ENCODE measurements around the gene EPHB4.
"Not testable (repeated sequence)": the region's sequence is repeated elsewhere in the genome, so short reads cannot be mapped to it uniquely, and the experiment has no call there.

The EPHB4 gene

GRCh38 chr7:100817097-100817496 lies 10.2 kb downstream of the EPHB4 start:
- no peaks in the 10 kb centered on the region for H3K4me1 ChIP-seq (ENCODE audit: insufficient read depth, low read length)
- no peak overlapping the region for H3K4me3 ChIP-seq (ENCODE audit: low read depth in 1 of 2, low read length in 2 of 2)
- H3K27ac ChIP-seq (ENCODE audit: low read depth, low read length) = no peak overlapping the region
- H3K9me3 ChIP-seq (ENCODE audit: low read length) = no peaks in the 10 kb centered on the region
- no peak overlapping the region for H3K9ac ChIP-seq (ENCODE audit: low read length)
- H3K27me3 ChIP-seq (ENCODE audit: control insufficient read depth in 1 of 2, insufficient read depth in 2 of 2, low read length in 2 of 2) = no peaks in the 10 kb centered on the region
- peaks cover 52% of the 10 kb centered on the region for H3K36me3 ChIP-seq (ENCODE audit: insufficient read depth, low read length)

DNA sequence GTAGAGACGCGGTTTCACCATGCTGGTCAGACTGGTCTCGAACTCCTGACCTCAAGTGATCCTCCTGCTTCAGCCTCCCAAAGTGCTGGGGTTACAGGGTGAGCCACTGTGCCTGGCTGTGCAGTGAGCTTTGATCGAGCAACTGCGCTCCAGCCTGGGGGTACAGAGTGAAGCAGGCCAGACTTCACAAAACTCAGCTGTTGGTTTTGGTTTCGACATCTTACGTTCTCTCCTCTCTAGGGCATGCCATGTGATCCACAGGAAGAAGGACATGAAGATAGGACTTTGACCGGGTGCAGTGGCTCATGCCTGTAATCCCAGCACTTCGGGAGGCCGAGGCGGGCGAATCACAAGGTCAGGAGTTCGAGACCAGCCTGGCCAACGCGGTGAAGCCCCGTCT lies 10.8 kb downstream of the EPHB4 start:
- not testable (repeated sequence) for H3K9ac ChIP-seq (ENCODE audit: low read length); H3K4me3 ChIP-seq (ENCODE audit: low read depth in 1 of 2, low read length in 2 of 2); H3K4me1 ChIP-seq (ENCODE audit: insufficient read depth, low read length); H3K9me3 ChIP-seq (ENCODE audit: low read length); H3K27ac ChIP-seq (ENCODE audit: low read depth, low read length); H3K27me3 ChIP-seq (ENCODE audit: control insufficient read depth in 1 of 2, insufficient read depth in 2 of 2, low read length in 2 of 2)
- peaks cover 47% of the 10 kb centered on the region for H3K36me3 ChIP-seq (ENCODE audit: insufficient read depth, low read length)

- Histone ChIP-seq H3K36me3 (ENCODE audit: insufficient read depth, low read length) (peaks cover 57% of the 10 kb centered on the region), H3K9ac (ENCODE audit: low read length) (no peak overlapping the region), H3K27ac (ENCODE audit: low read depth, low read length) (no peak overlapping the region), H3K4me3 (ENCODE audit: low read depth in 1 of 2, low read length in 2 of 2) (no peak overlapping the region), H3K9me3 (ENCODE audit: low read length) (no peaks in the 10 kb centered on the region), H3K4me1 (ENCODE audit: insufficient read depth, low read length) (no peaks in the 10 kb centered on the region), H3K27me3 (ENCODE audit: control insufficient read depth in 1 of 2, insufficient read depth in 2 of 2, low read length in 2 of 2) (no peaks in the 10 kb centered on the region)
Observed at GRCh38 chr7:100812729-100813128, 14.6 kb downstream of the EPHB4 start.

- no peaks in the 10 kb centered on the region for H3K27me3 ChIP-seq (ENCODE audit: control insufficient read depth in 1 of 2, insufficient read depth in 2 of 2, low read length in 2 of 2)
- no peaks in the 10 kb centered on the region for H3K4me1 ChIP-seq (ENCODE audit: insufficient read depth, low read length)
- H3K9ac ChIP-seq (ENCODE audit: low read length) = no peak overlapping the region
- H3K4me3 ChIP-seq (ENCODE audit: low read depth in 1 of 2, low read length in 2 of 2) = no peak overlapping the region
- H3K36me3 ChIP-seq (ENCODE audit: insufficient read depth, low read length) = peaks cover 65% of the 10 kb centered on the region
- H3K9me3 ChIP-seq (ENCODE audit: low read length) = no peaks in the 10 kb centered on the region
- no peak overlapping the region for H3K27ac ChIP-seq (ENCODE audit: low read depth, low read length)
Observed at GRCh38 chr7:100811480-100811879, 15.8 kb downstream of the EPHB4 start.

- Histone ChIP-seq H3K9ac (ENCODE audit: low read length) (no peak overlapping the region), H3K4me3 (ENCODE audit: low read depth in 1 of 2, low read length in 2 of 2) (no peak overlapping the region), H3K36me3 (ENCODE audit: insufficient read depth, low read length) (peaks cover 59% of the 10 kb centered on the region), H3K9me3 (ENCODE audit: low read length) (no peaks in the 10 kb centered on the region), H3K27me3 (ENCODE audit: control insufficient read depth in 1 of 2, insufficient read depth in 2 of 2, low read length in 2 of 2) (no peaks in the 10 kb centered on the region), H3K4me1 (ENCODE audit: insufficient read depth, low read length) (peaks cover 7% of the 10 kb centered on the region), H3K27ac (ENCODE audit: low read depth, low read length) (no peak overlapping the region)
Observed at GRCh38 chr7:100808354-100808875, 18.9 kb downstream of the EPHB4 start.

- Histone ChIP-seq H3K4me1 (ENCODE audit: insufficient read depth, low read length) (peaks cover 19% of the 10 kb centered on the region), H3K36me3 (ENCODE audit: insufficient read depth, low read length) (peaks cover 47% of the 10 kb centered on the region)
- H3K9me3 ChIP-seq (ENCODE audit: low read length); H3K4me3 ChIP-seq (ENCODE audit: low read depth in 1 of 2, low read length in 2 of 2); H3K27me3 ChIP-seq (ENCODE audit: control insufficient read depth in 1 of 2, insufficient read depth in 2 of 2, low read length in 2 of 2); H3K9ac ChIP-seq (ENCODE audit: low read length); H3K27ac ChIP-seq (ENCODE audit: low read depth, low read length): not testable (repeated sequence)
Observed at GRCh38 chr7:100806883-100807282, 20.4 kb downstream of the EPHB4 start.

- no peaks in the 10 kb centered on the region for H3K27me3 ChIP-seq (ENCODE audit: control insufficient read depth in 1 of 2, insufficient read depth in 2 of 2, low read length in 2 of 2)
- peaks cover 20% of the 10 kb centered on the region for H3K4me1 ChIP-seq (ENCODE audit: insufficient read depth, low read length)
- no peak overlapping the region for H3K9ac ChIP-seq (ENCODE audit: low read length)
- peaks cover 44% of the 10 kb centered on the region for H3K36me3 ChIP-seq (ENCODE audit: insufficient read depth, low read length)
- no peaks in the 10 kb centered on the region for H3K9me3 ChIP-seq (ENCODE audit: low read length)
- H3K4me3 ChIP-seq (ENCODE audit: low read depth in 1 of 2, low read length in 2 of 2) = no peak overlapping the region
- H3K27ac ChIP-seq (ENCODE audit: low read depth, low read length) = no peak overlapping the region
Observed at GRCh38 chr7:100806276-100806675, 21.0 kb downstream of the EPHB4 start.

- H3K4me3 ChIP-seq (ENCODE audit: low read depth in 1 of 2, low read length in 2 of 2) = no peak overlapping the region
- H3K27ac ChIP-seq (ENCODE audit: low read depth, low read length) = peak overlapping the region; percentile 57
- H3K36me3 ChIP-seq (ENCODE audit: insufficient read depth, low read length) = peaks cover 43% of the 10 kb centered on the region
- H3K4me1 ChIP-seq (ENCODE audit: insufficient read depth, low read length) = peaks cover 20% of the 10 kb centered on the region
- no peaks in the 10 kb centered on the region for H3K9me3 ChIP-seq (ENCODE audit: low read length)
- H3K9ac ChIP-seq (ENCODE audit: low read length) = no peak overlapping the region
- no peaks in the 10 kb centered on the region for H3K27me3 ChIP-seq (ENCODE audit: control insufficient read depth in 1 of 2, insufficient read depth in 2 of 2, low read length in 2 of 2)
Observed at GRCh38 chr7:100804681-100805431, 22.5 kb downstream of the EPHB4 start.

DNA sequence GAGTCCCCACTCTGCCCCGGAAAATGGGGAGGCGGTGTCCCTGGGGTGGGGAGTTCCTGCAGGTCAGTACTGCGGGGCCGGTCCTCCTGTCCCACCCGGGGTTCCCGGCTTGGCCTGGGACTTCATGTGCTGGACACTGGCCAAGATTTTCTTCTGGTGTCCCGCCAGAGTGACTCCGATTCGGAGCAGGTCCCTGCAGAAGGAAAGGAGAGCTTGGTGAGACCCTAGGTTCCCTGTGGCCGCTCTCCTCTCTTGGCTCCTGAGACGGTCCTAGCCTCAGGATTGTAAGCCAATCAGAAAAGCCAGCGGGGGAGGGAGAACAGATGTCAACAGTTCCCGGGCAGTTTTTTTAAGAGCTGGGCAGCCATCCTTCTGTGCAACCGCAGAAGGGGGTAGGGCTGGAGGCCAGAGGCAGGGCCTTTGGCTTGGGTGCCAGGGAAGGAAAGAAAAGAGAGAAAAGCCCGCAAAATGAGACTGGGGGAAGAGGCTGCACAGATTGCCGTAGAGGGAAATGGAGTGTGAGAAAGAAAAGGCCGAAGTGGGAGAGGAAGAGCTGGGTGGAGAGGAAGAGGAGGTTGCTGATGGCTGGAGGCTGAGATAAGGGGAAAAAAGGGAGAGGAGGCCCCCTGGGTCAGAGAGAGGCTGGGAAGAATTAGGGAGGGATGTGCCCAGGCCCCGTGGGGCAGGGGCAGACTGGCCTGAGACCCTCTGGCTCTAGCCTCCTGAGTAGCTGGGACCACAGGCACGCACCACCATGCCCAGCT lies 23.7 kb downstream of the EPHB4 start:
- Histone ChIP-seq H3K36me3 (ENCODE audit: insufficient read depth, low read length) (peaks cover 35% of the 10 kb centered on the region), H3K27ac (ENCODE audit: low read depth, low read length) (peak overlapping the region; percentile 29), H3K4me3 (ENCODE audit: low read depth in 1 of 2, low read length in 2 of 2) (no peak overlapping the region), H3K27me3 (ENCODE audit: control insufficient read depth in 1 of 2, insufficient read depth in 2 of 2, low read length in 2 of 2) (no peaks in the 10 kb centered on the region), H3K9ac (ENCODE audit: low read length) (no peak overlapping the region), H3K9me3 (ENCODE audit: low read length) (no peaks in the 10 kb centered on the region), H3K4me1 (ENCODE audit: insufficient read depth, low read length) (peaks cover 20% of the 10 kb centered on the region)

DNA sequence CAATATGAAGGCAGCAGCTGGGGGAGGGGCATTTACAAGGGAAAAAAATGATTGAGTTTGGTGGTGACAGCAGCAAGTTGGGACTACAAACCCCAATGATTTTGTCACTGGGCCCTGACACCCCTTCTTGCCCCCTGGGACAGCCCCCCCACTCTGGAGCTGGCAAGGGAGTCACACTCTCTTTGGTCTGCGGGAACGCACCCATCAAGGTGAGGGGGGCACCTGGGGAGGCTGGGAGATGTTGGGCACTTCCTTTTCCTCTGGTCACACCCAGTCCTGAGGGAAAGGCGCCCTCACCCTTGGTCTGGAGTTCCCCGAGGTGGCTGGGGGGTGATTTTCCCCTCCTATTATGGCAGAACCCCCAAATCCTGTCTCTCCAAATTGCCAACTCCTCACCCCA lies 24.4 kb downstream of the EPHB4 start:
- H3K27ac ChIP-seq (ENCODE audit: low read depth, low read length) = peak overlapping the region; percentile 29

DNA sequence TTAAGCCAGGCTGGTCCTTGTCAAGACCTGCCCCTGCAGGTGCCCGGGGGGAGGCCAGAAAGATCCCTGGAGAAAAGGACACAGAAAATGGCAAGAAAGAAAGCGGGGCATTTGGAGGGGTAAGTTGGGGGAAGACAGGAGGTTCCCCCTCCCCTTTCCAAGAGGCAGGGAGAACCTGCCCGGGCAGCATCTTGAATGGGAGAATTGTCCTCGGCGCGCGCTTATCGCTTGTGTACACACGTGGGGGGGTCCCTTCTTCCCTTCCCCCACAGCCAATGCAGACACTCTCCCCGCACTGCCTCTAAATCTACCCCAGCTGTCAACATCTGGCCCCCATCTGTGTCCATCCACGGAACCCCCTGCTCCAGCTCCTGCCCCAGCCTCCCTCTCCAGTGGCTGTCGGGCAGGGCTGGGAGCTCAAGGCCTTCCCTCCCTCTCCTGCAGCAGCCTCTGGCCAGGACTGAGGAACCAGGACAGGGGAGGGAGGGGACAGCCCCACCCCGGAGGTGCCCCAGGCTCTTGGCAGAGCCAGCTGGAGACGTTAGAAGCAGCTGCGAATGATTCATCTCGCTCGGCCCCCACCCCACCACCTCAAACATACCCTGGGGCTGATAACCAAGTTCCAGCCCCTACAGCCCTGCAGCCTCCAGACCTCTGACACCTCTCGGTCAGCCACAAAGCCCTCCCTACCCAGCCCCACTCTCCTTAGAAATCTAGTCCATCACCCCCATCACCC lies 25.3 kb downstream of the EPHB4 start:
- H3K4me3 ChIP-seq (ENCODE audit: low read depth in 1 of 2, low read length in 2 of 2) = no peak overlapping the region
- H3K36me3 ChIP-seq (ENCODE audit: insufficient read depth, low read length) = peaks cover 20% of the 10 kb centered on the region
- no peaks in the 10 kb centered on the region for H3K9me3 ChIP-seq (ENCODE audit: low read length)
- peaks cover 20% of the 10 kb centered on the region for H3K4me1 ChIP-seq (ENCODE audit: insufficient read depth, low read length)
- peak overlapping the region; percentile 58 for H3K27ac ChIP-seq (ENCODE audit: low read depth, low read length)
- no peaks in the 10 kb centered on the region for H3K27me3 ChIP-seq (ENCODE audit: control insufficient read depth in 1 of 2, insufficient read depth in 2 of 2, low read length in 2 of 2)
- H3K9ac ChIP-seq (ENCODE audit: low read length) = no peak overlapping the region

More for the DNA sequence above, 24.4 kb downstream of the EPHB4 start:
- H3K4me3 ChIP-seq (ENCODE audit: low read depth in 1 of 2, low read length in 2 of 2) = no peak overlapping the region
- peaks cover 29% of the 10 kb centered on the region for H3K36me3 ChIP-seq (ENCODE audit: insufficient read depth, low read length)
- no peaks in the 10 kb centered on the region for H3K9me3 ChIP-seq (ENCODE audit: low read length)
- no peaks in the 10 kb centered on the region for H3K27me3 ChIP-seq (ENCODE audit: control insufficient read depth in 1 of 2, insufficient read depth in 2 of 2, low read length in 2 of 2)
- peaks cover 20% of the 10 kb centered on the region for H3K4me1 ChIP-seq (ENCODE audit: insufficient read depth, low read length)
- H3K9ac ChIP-seq (ENCODE audit: low read length) = no peak overlapping the region

Data from muscle layer of colon (tissue), 2 donors.